GM23338 (cell line): ENCODE data around the gene TNFRSF4.

Experiments
- CREB1 ChIP-seq: fragments of 250-450 bp; sonication (Bioruptor Pico); IDR thresholded peaks from 2 replicates; pipeline ENCODE4 v1.5.0; 2020; ENCODE audit warnings: low read depth, mild to moderate bottlenecking, moderate library complexity
- CTCF ChIP-seq, 2 experiments: fragments of 200-600 bp in 1 of 2; sonication (generic) in 1 of 2; conservative IDR thresholded peaks; 2 replicates each; pipeline versions ENCODE4 v1.5.1 to v1.6.1; 2016 to 2017; ENCODE audit warnings: antibody characterized with exemption in 2 of 2, low read depth in 2 of 2, mild to moderate bottlenecking in 2 of 2, moderate library complexity in 1 of 2
- EZH2 ChIP-seq: fragments of 200-600 bp; sonication (generic); IDR thresholded peaks from one replicate; pipeline ENCODE4 v1.8.0; 2017; ENCODE audit warnings: antibody characterized with exemption, mild to moderate bottlenecking, low read depth; ENCODE audit not compliant: unreplicated experiment
- EZH2phosphoT487 ChIP-seq: fragments of 200-600 bp; sonication (generic); IDR thresholded peaks from one replicate; pipeline ENCODE4 v1.8.1; 2018; ENCODE audit warnings: antibody characterized with exemption; ENCODE audit not compliant: unreplicated experiment
- NANOG ChIP-seq: IDR thresholded peaks from 2 replicates; pipeline ENCODE4 v1.6.1; 2016; ENCODE audit warnings: antibody characterized with exemption, borderline replicate concordance
- ZNF462 ChIP-seq: fragments of 250-450 bp; sonication (Bioruptor Pico); IDR thresholded peaks from 2 replicates; pipeline ENCODE4 v1.5.0; 2020; ENCODE audit warnings: mild to moderate bottlenecking, moderate library complexity

GRCh38 chr1:1167841-1168450 lies 46.0 kb downstream of the TNFRSF4 start:
- no peak for TF ChIP-seq EZH2phosphoT487
- no peak for TF ChIP-seq CREB1 (CRISPR knock-in tag)
- TF ChIP-seq CTCF (conservative IDR thresholded peaks at IDR 0.05; ENCODE audit: low read depth in 2 of 2), result no peak
- TF ChIP-seq EZH2, result no peak
- TF ChIP-seq NANOG, result no peak
- TF ChIP-seq ZNF462 (CRISPR knock-in tag), result no peak
